GM19099 (cell line): ENCODE results near the gene CNBD2.

Experiments used
- POLR2A ChIP-seq: IDR thresholded peaks from 3 replicates; pipeline ENCODE4 v1.6.1; 2011; ENCODE audit warnings: low read depth; ENCODE audit not compliant: insufficient read length; ENCODE audit errors: extremely low read depth

Gene CNBD2

GRCh38 chr20:36066777-36067176, 98.4 kb downstream of the CNBD2 start:
- no peak for TF ChIP-seq POLR2A

GRCh38 chr20:36070451-36070850, 102.1 kb downstream of the CNBD2 start:
- no peak for TF ChIP-seq POLR2A

GRCh38 chr20:36071848-36072247, 103.5 kb downstream of the CNBD2 start:
- TF ChIP-seq POLR2A = no peak

- no peak for TF ChIP-seq POLR2A
Measured at GRCh38 chr20:36074983-36075382, 106.6 kb downstream of the CNBD2 start.

GRCh38 chr20:36079486-36079885, 111.1 kb downstream of the CNBD2 start:
- no peak for TF ChIP-seq POLR2A
